Activated CD4-positive, alpha-beta T cell treated with anti-CD3 and anti-CD28 coated beads, Interleukin-2, amount 50 U/mL, for 1 hour (primary cell): Measurements from ENCODE around the gene AIF1L.
"Not testable (repeated sequence)": the region's sequence is repeated elsewhere in the genome, so short reads cannot be mapped to it uniquely, and the experiment has no call there.

ENCODE experiments used
- DNase-seq: peaks from one replicate; pipeline ENCODE4 v3.0.0-alpha.2; 2020

The AIF1L gene

GRCh38 chr9:131099845-131100244 lies 3.5 kb downstream of the AIF1L start:
- DNase-seq = not testable (repeated sequence)

GRCh38 chr9:131100445-131100844 lies 4.1 kb downstream of the AIF1L start:
- no peak for DNase-seq

GRCh38 chr9:131101207-131101964 lies 5.1 kb downstream of the AIF1L start:
- no peak for DNase-seq

- no peak for DNase-seq
Measured at GRCh38 chr9:131103024-131103423, 6.7 kb downstream of the AIF1L start.

- no peak for DNase-seq
Measured at GRCh38 chr9:131103535-131103934, 7.2 kb downstream of the AIF1L start.

- no peak for DNase-seq
Measured at GRCh38 chr9:131104016-131104740, 7.8 kb downstream of the AIF1L start.

- DNase-seq = no peak
Measured at GRCh38 chr9:131105952-131106351, 9.6 kb downstream of the AIF1L start.

- DNase-seq = no peak
Measured at GRCh38 chr9:131107760-131108159, 11.4 kb downstream of the AIF1L start.

GRCh38 chr9:131111186-131111853 lies 15.0 kb downstream of the AIF1L start:
- no peak for DNase-seq

- DNase-seq = no peak
Measured at GRCh38 chr9:131111854-131112311, 15.6 kb downstream of the AIF1L start.

- no peak for DNase-seq
Measured at GRCh38 chr9:131112374-131113154, 16.2 kb downstream of the AIF1L start.

- no peak for DNase-seq
Measured at GRCh38 chr9:131113655-131114054, 17.3 kb downstream of the AIF1L start.

- DNase-seq = no peak
Measured at GRCh38 chr9:131114084-131114535, 17.8 kb downstream of the AIF1L start.

GRCh38 chr9:131115360-131115742 lies 19.0 kb downstream of the AIF1L start:
- not testable (repeated sequence) for DNase-seq

GRCh38 chr9:131116281-131117120 lies 20.2 kb downstream of the AIF1L start:
- no peak for DNase-seq

GRCh38 chr9:131117121-131117761 lies 20.9 kb downstream of the AIF1L start:
- DNase-seq = no peak

GRCh38 chr9:131117762-131118145 lies 21.4 kb downstream of the AIF1L start:
- no peak for DNase-seq

- no peak for DNase-seq
Measured at GRCh38 chr9:131119600-131119999, 23.3 kb downstream of the AIF1L start.

- no peak for DNase-seq
Measured at GRCh38 chr9:131120620-131121228, 24.4 kb downstream of the AIF1L start.

- no peak for DNase-seq
Measured at GRCh38 chr9:131121346-131121745, 25.0 kb downstream of the AIF1L start.

- no peak for DNase-seq
Measured at GRCh38 chr9:131122158-131122557, 25.8 kb downstream of the AIF1L start.
